HFFc6 (cell line): Measurements from ENCODE around the gene AIF1L. TPM values are rescaled to one million over a fixed set of nuclear protein-coding genes. Genes with fewer than 3 reads are reported as not detected.

Experiments used
- DNase-seq: peaks from one replicate; pipeline ENCODE4 v3.0.0-alpha.2; 2018
- H3K27ac Mint-ChIP-seq: 2 replicates; pipeline ENCODE4 v1.8.0; 2020; ENCODE audit warnings: mild to moderate bottlenecking, mixed read lengths
- H3K27me3 Mint-ChIP-seq: 2 replicates; pipeline ENCODE4 v1.8.0; 2021; ENCODE audit warnings: mild to moderate bottlenecking, moderate library complexity, mixed read lengths; ENCODE audit not compliant: insufficient read depth
- H3K36me3 Mint-ChIP-seq: 2 replicates; pipeline ENCODE4 v1.8.0; 2021; ENCODE audit warnings: low read depth, mixed read lengths
- H3K4me1 Mint-ChIP-seq: 2 replicates; pipeline ENCODE4 v1.8.0; 2020; ENCODE audit warnings: low read depth, mixed read lengths
- H3K4me3 Mint-ChIP-seq: 2 replicates; pipeline ENCODE4 v1.8.0; 2020; ENCODE audit warnings: mild to moderate bottlenecking, moderate library complexity, mixed read lengths
- H3K9me3 Mint-ChIP-seq: 2 replicates; pipeline ENCODE4 v1.8.0; 2020; ENCODE audit warnings: mild to moderate bottlenecking, mixed read lengths
- CTCF ChIP-seq: fragments of 200-600 bp; sonication (generic); IDR thresholded peaks from 2 replicates; pipeline ENCODE4 v1.5.0; 2021; ENCODE audit warnings: antibody characterized with exemption, mild to moderate bottlenecking
- total RNA-seq, 6 experiments: library from RNA; stranded (reverse); fragmentation: NEBNext Ultra II Directional; extraction: Animal tissue kit (Norgen Biotek cat#: 25700); gene quantifications; 2 replicates in 1 of 6; 3 replicates in 5 of 6; pipeline ENCODE4 v1.2.3, GENCODE V29; 2021

Gene AIF1L
- total RNA-seq, 6 experiments from 2014 or later: 0.05 to 0.37 (median 0.21) TPM

GRCh38 chr9:131050831-131051230 lies 45.5 kb upstream of the AIF1L start:
- Mint-ChIP-seq H3K27ac (no peak overlapping the region), H3K36me3 (no peaks in the 10 kb centered on the region), H3K4me1 (no peaks in the 10 kb centered on the region), H3K27me3 (peaks cover 24% of the 10 kb centered on the region), H3K9me3 (no peaks in the 10 kb centered on the region), H3K4me3 (no peak overlapping the region)
- no peak for TF ChIP-seq CTCF
- DNase-seq: no peak

- Mint-ChIP-seq H3K27ac (no peak overlapping the region), H3K4me1 (no peaks in the 10 kb centered on the region), H3K9me3 (no peaks in the 10 kb centered on the region), H3K27me3 (peaks cover 24% of the 10 kb centered on the region), H3K4me3 (no peak overlapping the region), H3K36me3 (no peaks in the 10 kb centered on the region)
- no peak for TF ChIP-seq CTCF
- no peak for DNase-seq
Measured at GRCh38 chr9:131051592-131052517, 44.5 kb upstream of the AIF1L start.

- TF ChIP-seq CTCF: no peak
- no peak for DNase-seq
- Mint-ChIP-seq H3K36me3 (no peaks in the 10 kb centered on the region), H3K9me3 (no peaks in the 10 kb centered on the region), H3K27ac (no peak overlapping the region), H3K4me3 (no peak overlapping the region), H3K4me1 (no peaks in the 10 kb centered on the region), H3K27me3 (peaks cover 22% of the 10 kb centered on the region)
Measured at GRCh38 chr9:131053896-131054295, 42.4 kb upstream of the AIF1L start.

DNA sequence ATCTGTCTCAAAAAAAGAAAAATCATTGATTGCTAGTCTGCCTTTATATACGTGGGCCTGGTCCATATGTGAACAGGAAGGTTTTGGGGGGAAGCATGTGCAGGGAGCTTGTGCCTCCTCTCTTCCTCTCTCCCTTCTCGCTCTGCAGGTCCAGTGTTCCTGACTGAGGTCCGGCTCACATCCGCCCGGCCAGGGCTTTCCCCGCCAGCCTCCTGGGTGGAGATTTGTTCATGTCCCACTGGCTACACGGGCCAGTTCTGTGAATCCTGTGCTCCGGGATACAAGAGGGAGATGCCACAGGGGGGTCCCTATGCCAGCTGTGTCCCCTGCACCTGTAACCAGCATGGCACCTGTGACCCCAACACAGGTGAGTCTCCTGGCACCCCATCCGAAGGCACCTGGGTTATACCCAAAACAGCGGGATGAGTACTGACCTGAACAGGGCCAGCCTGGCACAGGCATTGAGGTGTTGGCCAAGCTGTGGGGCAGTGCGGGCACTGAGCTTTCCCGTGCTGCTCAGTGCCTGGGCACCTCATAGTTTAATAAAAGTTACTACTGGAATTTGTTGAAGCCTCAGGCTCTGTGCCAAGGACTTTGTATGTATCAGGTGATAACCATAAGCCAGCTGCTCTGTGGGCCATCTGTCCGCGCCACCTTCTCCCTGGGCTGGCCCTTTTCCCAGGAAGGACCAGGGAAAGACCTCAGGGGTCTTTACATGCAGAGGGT lies 39.4 kb upstream of the AIF1L start:
- no peak for TF ChIP-seq CTCF
- Mint-ChIP-seq H3K4me3 (no peak overlapping the region), H3K27me3 (peaks cover 14% of the 10 kb centered on the region), H3K9me3 (no peaks in the 10 kb centered on the region), H3K27ac (no peak overlapping the region), H3K36me3 (no peaks in the 10 kb centered on the region), H3K4me1 (no peaks in the 10 kb centered on the region)
- no peak for DNase-seq

GRCh38 chr9:131060900-131061630 lies 35.3 kb upstream of the AIF1L start:
- Mint-ChIP-seq H3K27ac (no peak overlapping the region), H3K27me3 (peaks cover 30% of the 10 kb centered on the region), H3K36me3 (no peaks in the 10 kb centered on the region; the same call in 1 of the 2 replicates), H3K4me1 (no peaks in the 10 kb centered on the region), H3K4me3 (no peak overlapping the region), H3K9me3 (no peaks in the 10 kb centered on the region; the same call in 1 of the 2 replicates)
- no peak for TF ChIP-seq CTCF
- DNase-seq: no peak
